Posterior vena cava (tissue), 2 donors: Measurements from ENCODE around the gene ERFL. TPM values are rescaled to one million over a fixed set of nuclear protein-coding genes. Genes with fewer than 3 reads are reported as not detected.
"Not testable (repeated sequence)": the region's sequence is repeated elsewhere in the genome, so short reads cannot be mapped to it uniquely, and the experiment has no call there.

Experiments
- DNase-seq: peaks from one replicate; pipeline ENCODE4 v3.0.0-alpha.2; 2020; ENCODE audit warnings: low spot score
- intact Hi-C, 2 donors: fragments of 100-400 bp; cut with DNase I; formaldehyde crosslinking; loops; one replicate each; pipeline versions ENCODE4 v1.14.1 to v1.14.2; 2022 to 2023
- total RNA-seq, 2 donors: library from RNA; stranded (reverse); fragmentation: NEBNext Ultra II Directional; extraction: Animal tissue kit (Norgen Biotek cat#: 25700); gene quantifications; one replicate each; pipeline ENCODE4 v1.2.1, GENCODE V29; 2021
- donor health status: DM: yes; HTN: yes; CAD: no.
- donor health status: DM: yes; HTN: yes; CAD: no.

ERFL gene
- total RNA-seq, 2 donors from 2014 or later = 0.38 TPM; not detected in 1

DNA sequence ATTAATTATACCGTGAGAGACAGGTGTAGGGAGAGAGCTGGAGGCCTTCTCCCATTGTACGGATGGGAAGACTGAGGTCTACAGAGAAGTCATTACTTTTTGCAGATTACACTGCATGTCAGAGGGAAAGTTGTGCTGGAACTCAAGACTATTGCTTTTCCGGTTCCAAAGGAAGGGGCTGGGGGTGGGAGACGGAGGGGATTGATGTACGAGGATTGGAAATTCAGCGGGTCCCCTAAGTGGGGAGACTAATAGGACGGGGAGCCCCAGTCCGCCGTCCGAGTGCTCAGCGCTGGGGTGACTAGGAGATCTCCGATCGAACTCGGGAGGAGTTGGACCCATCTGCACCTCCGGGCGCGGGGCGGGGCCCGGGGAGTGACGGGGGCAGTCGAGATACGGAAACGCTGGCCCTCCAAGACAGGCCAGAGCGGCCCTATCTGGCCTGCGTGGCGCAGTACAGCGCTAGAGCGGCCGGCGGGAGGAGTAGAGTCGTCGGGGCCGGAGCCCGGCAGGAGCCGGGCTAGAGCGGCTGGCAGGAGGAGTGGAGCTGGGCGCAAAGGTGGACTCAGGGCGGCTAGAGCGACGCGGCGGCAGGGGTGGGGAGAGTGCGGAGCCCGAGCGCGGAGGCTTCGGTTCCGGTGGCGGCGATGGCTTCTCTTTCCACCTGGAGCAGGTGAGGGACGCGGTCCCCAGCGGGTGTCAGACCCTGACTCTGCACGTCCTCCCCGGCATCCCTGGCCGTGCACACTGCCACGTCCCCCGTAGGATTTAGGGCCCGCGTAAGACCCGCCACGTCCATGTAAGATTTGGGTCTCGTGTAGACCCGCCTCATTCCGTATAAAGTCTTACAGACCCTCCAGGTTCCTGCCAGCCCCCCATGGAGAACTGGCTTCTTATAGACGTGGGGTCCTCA, 44.2 kb downstream of the ERFL start:
- intact Hi-C loops = no loop called here

DNA sequence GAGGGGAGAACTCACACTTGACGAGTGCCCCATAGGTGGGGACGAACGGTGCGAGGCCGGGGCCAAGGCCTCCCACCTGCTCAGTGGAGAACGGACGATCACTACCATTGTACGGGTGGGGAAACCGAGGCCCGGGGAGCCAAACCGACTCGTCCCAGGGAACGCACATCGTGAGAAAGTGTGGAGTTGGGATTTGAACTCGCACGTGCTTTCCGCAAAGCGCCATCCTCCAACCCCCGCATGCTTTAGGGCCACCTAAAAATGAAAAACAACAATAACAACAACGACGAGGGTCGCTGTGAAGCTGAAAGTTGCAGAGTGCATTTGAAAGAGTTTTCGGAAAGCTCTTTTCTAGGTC, 44.8 kb downstream of the ERFL start:
- intact Hi-C loops = no loop called here

More for the DNA sequence above, 44.2 kb downstream of the ERFL start:
- DNase-seq = peak; percentile 99

DNA sequence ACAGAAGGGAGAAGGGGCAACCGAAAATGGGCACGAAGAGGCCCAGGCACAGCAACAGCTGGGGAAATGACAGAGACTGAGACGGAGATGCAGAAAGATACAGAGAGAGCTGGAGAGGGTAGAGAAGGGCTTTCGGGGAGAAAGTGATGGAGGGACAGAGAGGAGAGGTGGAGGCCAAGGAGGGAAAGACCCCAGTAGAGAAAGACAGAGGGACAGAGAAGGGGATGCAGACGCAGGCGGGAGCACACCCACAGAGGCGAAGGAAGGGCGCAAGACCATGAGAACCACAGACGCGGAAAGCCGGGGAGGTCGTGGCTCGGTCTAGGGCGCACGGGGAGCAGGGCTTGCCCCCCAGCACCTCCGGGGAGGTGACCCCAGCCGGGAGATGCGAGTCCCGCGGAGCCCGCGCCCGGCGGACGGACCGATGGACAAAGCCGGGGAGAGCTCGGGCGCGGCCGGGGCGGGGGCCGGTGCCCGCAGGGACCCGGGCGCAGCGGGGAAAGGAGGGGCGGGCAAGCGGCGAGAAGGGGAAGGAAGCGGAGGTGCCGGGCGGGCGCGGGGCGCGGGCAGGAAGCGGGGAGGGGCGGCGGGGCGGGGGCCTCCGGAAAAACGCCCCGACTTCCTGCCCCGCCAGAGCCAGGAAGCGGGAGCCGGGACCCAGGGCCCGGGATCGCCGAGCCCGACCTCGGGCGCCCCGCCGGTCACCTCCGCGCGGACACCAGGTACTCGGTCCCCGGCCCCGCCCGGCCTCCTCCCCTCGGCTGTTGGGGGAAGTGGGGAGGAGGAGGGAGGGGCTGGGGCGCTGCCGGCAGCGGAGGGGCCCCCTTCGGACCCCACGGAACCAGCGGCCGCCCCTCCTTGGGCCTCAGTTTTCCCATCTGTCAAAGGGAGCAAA, 45.4 kb downstream of the ERFL start, which contains the start of gene ARHGEF1:
TSS of gene ARHGEF1 (plus strand) at position 617 of the 895 bp plus-strand sequence. CDS start 4,899 bp downstream, outside the sequence.
- DNase-seq = peak; percentile 92
- intact Hi-C loops = no loop called here

More for the DNA sequence above, 44.8 kb downstream of the ERFL start:
- DNase-seq = no peak

DNA sequence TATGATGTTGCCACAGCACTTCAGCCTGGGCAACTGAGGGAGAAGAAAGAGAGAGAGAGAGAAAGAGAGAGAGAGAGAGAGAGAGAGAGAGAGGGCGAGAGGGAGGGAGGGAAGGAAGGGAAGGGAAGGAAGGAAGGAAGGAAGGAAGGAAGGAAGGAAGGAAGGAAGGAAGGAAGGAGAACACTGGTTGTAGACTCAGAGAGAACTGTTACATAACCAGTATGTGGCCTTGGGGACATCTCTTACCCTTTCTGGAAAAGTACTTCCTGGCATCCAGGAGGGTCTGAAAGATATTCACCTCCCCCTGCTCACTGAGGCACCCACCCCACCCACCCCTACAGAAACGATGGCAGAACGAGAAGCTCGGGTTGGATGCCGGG, 47.9 kb downstream of the ERFL start:
- intact Hi-C loops = no loop called here
- no peak for DNase-seq

DNA sequence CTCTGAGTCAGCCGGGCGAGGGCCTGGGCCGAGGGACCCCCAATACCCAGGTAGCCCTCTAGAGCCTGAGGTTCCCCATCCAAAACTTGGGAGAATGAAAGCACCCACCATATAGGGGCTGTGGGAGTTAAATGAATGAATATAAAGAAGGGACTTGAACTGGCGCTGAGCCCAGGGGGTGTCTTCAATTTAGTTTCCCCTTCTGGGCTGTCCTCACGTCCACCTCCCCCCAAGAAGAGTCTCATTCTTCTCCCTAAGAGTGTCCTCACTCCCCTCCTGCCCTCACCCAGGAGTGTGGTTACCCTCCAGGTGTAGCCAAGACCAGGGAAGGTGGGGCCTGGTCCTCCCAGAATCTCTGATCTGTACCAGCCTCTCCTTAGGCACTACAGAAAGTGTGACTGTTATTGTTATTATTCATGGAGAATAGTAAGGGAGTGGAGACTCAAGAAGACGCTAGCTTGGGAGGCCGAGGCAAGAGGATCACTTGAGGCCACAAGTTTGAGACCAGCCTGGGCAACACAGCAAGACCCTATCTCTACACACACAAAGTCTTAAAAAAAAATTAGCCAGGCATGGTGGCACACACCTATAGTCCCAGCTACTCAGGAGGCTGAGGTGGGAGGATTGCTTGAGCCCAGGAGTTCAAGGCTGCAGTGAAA, 48.5 kb downstream of the ERFL start:
- intact Hi-C loops = no loop called here
- no peak for DNase-seq

DNA sequence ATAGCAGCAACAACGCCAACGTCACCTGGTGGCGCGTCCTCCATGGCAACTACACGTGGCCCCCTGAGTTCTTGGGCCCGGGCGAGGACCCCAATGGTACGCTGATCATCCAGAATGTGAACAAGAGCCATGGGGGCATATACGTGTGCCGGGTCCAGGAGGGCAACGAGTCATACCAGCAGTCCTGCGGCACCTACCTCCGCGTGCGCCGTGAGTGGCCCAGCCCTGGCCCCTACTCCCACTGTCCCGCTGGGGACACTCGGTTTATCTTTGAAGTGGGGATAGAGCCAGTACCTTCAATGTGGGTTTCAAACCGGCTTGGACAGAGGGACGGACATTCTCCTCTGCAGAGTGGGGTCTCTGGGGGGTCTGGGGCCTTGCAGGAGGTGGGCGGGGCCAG, 49.2 kb downstream of the ERFL start:
- intact Hi-C loops = no loop called here
- DNase-seq = no peak

DNA sequence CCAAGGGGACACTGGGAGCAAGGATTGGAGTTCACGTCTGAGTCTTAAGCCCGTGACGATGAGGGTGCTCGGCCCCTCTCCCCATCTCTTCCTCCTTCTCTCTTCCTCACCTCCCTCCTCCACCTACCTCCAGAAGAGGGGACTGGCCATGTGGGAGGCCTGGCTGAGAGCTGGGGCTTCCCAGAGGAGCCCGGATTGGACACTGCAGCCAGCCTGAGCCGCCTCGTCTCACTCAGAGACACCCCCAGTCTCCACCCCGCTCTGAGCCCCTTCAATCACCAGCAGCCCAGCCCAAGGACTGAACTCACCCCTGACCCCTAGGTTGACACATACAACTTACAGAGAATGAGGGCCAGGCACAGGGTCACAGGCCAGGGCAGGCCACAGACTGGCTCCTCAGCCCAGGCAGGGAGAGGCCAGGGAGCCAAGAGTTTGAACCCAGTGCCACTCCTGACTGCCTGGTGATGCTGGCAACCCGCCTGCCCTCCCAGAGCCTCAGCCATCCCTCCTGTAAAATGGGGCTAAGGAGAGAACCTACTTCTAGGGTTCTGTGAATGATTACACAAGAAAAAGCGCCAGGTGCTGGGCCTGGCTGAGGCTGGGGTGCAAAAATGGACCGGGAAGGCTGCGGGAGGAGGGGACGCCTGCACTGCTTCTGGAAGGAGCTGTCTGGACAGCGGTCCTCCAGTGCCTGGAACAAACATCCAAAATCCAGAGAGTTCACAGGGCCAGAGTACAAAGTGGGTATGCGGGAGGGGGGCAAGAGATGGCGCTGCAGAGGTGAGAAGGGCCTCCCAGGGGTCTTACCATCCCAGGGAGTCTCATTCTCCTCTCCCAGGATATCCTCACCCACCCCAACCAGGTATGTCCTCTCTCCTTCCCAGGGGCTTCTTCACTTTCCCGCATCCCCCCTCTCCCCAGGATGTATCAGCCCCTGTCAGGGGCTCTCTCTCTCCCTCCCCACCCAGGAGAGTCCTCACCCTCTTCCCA, 50.0 kb downstream of the ERFL start:
- intact Hi-C loops = no loop called here
- DNase-seq = no peak

DNA sequence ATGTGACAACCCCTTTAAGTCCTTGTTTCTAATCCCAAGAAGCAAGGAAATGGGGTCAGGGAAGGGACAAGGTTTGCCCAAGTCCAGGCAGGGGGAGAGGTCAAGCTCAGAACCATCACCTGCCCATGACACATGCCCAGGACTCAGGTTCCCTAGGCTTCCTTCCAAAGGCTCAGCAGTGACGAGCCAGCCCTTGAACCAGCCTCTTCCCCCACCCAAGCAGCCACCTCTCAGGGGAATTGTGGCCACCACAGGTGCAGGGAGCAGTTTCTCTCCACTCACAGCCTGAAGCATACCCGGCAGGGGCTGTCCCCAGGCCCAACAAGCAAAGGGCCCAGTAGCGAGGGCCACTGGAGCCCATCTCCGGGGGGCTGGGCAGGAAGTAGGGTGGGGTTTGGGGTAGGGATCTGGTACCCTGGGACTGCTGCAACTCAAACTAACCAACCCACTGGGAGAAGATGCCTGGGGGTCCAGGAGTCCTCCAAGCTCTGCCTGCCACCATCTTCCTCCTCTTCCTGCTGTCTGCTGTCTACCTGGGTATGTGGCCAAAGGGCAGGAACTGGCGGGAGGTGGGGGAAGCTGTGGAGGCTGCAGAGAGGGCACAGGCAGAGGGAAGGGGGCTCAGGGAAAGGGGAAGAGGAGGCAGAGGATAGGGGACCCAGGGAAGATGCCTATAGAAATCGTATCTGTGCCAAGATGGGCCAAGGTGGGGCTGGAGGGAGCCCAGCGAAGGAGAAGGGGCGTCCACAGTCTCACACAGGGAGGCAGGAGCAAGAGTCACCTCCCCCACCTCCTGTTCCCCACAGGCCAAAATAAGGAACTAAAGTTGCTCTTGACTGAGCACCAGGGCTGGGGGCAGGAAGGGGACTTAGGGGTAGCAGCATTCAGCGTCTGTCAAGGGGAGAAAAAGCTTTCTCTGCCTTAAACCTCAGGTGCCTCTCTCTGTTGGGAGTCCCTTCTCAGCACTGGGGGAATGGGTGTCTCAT, 51.1 kb downstream of the ERFL start, which contains the start of gene CD79A:
TSS of gene CD79A (plus strand) at position 433 of the 986 bp plus-strand sequence. CDS start at position 459, 26 bp downstream.
- no peak for DNase-seq
- intact Hi-C loops = no loop called here

DNA sequence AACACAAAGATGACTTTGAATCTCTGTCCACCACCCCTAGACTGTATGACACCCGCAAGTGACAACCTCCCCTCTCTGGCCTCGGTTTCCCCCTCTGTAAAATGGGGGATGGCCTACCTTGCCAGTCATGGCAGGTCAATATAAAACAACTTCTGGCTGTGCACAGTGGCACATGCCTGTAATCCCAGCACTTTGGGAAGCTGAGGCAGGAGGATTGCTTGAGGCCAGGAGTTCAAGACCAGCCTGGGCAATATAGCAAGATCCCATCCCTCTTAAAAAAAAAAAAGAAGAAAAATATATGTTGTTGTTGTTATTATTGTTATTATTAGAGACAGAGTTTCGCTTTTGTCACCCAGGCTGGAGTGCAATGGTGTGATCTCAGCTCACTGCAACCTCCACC, 52.3 kb downstream of the ERFL start:
- DNase-seq, intact Hi-C loops: not testable (repeated sequence)

DNA sequence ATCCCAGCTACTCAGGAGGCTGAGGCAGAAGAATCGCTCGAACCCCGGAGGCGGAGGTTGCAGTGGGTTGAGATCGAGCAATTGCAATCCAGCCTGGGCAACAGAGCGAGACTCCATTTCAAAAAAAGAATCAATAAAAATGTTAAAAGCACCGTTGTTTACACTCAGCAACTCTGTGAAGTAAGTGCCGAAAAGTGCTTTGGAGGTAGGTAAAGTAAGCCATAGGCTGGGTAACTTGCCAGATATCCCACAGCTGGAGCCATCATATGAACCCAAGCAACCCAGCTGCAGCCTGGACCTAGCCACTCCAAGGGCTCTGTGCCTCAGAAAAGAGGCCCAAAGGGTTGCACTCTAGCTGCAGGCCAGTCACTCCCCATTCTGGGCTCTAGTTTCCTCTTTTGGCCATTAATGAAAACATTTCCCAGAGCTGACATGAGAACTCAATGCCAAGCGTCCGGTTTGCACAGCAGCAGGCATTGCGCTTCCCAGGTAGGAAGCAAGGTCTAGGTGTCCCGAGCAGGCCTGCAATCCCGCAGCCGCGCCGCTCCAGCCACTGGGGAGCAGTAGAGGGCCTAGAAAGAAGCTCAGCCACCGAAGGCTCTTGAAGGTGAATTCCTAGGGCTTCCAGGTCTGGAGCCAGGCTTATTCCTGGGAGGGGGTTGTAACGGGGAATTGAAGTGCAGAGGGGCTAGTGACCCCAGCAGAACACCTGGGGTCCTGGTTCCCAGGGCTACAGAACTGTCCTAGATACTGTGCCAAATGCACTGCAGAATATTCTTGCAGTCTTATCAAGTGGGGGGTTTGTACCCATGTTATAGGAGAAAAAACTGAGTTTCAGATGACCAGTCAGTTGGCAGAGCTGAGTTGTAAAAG, 55.2 kb downstream of the ERFL start:
- intact Hi-C loops = no loop called here
- peak; percentile 88 for DNase-seq

DNA sequence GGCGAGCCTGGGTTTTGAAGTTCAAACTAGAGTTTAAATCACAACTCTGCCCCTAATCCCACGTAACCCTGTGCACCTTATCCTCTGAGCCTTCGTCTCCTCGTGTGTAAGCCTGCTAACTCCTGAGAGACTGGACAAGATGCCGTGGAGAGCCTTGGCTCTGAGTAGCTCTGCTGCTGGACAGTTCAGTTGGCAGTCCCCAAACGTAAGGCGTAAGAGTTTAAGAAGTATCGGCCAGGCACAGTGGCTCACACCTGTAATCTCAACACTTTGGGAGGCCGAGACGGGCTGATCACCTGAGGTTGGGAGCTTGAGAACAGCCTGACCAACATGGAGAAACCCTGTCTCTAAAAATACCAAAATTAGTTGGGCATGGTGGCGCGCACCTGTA, 55.9 kb downstream of the ERFL start:
- intact Hi-C loops = no loop called here

DNA sequence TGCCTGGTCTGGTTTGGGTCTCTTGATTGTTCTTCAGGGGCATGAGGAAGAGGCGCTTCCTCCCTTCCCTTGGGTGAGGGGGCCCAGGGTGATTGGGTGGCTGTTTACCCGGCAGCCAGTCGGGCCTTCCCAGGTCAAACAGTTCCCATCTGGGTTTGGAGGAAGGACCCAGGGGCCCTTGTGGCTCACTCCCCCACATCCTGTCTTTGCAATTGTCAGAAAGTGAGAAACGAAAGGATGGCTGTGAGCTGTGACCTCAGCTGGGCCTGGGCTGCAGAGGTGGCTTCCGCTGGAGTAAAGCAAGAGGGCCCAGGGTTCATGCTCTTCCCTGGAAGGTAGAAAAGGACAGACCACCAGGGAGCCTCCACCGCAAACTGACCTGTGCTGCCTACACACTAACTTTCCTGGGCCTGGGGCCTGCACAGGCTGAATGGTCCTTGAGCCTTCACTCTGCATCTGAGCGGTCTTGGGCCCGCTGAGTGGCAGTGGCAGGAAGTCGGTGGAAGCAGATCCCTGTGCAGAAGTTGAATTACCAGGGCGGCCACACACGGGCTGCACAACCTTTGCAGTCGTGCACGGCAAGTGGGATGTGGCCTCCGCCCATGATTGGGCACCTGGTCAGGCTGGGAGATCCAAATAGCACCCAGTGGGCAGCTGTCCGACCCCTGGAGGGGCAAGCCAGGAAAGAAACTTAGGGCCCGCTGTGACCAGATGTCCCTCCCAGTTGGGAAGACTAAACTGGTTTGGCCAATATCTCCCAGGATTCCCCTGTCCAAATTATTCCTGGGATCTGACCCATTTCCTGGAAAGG, 56.5 kb downstream of the ERFL start:
- intact Hi-C loops = no loop called here
- DNase-seq = no peak

More for the DNA sequence above, 55.9 kb downstream of the ERFL start:
- no peak for DNase-seq

DNA sequence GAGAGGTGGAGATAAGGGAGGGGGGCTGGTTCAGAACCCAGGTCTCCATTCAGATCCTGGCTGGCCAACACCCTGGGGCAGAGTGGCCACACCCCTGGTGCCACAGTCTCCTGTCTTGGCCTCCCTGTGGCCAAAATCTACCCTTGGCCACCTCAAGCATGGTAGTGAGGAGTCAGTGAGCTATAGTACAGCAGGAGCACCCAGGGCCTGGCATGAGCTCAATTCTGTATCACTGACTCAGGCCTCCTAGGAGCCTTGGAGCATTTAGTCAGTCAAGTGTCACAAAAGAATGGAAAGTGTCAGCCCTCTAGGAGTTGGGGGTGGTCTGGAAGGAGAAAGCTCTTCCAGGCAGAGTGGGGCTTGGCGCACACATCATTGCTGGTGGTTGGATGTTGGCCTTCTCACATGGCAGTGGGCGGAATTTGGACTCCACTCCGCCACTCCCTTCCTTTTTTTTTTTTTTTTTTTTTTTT, 57.8 kb downstream of the ERFL start:
- no peak for DNase-seq
- intact Hi-C loops = no loop called here

DNA sequence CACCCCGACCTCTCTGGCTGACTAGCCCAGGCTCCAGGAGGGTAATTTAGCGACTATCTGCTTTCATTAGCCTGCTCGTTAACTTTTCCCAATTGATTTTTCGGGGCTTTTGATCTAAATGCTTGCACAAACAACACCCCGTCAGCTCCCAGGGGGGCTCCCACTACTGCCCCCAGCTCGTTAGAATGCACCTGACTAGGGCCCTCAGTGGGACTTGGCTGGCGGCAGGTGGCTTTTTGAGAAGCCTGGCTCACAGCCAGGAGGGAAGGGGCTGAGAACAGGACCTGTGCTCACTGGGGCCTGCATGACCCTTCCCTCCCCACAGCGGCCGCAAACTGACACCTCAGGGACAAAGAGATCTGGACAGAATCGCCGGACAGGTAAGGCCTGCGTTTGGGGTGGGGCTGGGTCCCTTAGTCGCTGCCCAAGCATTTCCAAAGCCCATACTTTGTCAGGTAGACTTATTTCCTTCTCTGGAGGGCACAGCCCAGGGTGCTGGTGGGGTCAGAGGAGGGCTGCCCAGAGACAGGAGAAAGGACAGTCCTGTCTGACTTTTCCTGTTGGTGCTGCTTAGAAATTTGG, 58.8 kb downstream of the ERFL start:
- intact Hi-C loops = no loop called here
- DNase-seq = no peak

DNA sequence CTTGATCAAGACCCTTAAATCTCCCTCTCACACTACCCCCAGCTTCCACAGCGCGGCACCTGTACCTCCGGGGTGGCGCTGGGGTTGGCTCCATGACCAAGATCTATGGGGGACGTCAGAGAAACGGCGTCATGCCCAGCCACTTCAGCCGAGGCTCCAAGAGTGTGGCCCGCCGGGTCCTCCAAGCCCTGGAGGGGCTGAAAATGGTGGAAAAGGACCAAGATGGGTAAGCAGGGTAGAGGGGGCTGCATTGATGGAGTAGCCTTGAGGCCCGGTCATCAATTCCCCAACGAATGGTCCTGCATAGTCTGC, 59.3 kb downstream of the ERFL start:
- intact Hi-C loops = no loop called here
- no peak for DNase-seq
